GM21723 (cell line): ENCODE data around the gene CCDC170.
"Not testable (repeated sequence)": the region's sequence is repeated elsewhere in the genome, so short reads cannot be mapped to it uniquely, and the experiment has no call there.

Experiments
- ATAC-seq: cut with Tn5 transposase; IDR thresholded peaks from one replicate; pipeline ENCODE4 v1.9.1; 2021; ENCODE audit warnings: mild to moderate bottlenecking, moderate library complexity; ENCODE audit not compliant: unreplicated experiment

Gene CCDC170

GRCh38 chr6:151493804-151494234 is at the start of gene CCDC170:
Gene CCDC170, plus strand, starts transcription at chr6:151494017. Its CDS starts 112 bp downstream, at chr6:151494129.
- ATAC-seq: no peak

GRCh38 chr6:151445482-151445881 is 48.3 kb upstream of the CCDC170 start:
- no peak for ATAC-seq

- ATAC-seq: no peak
Measured at GRCh38 chr6:151447237-151447636, 46.6 kb upstream of the CCDC170 start.

GRCh38 chr6:151448623-151449022 is 45.2 kb upstream of the CCDC170 start:
- no peak for ATAC-seq

- not testable (repeated sequence) for ATAC-seq
Measured at GRCh38 chr6:151450928-151451327, 42.9 kb upstream of the CCDC170 start.

- ATAC-seq: no peak
Measured at GRCh38 chr6:151451417-151451949, 42.3 kb upstream of the CCDC170 start.

GRCh38 chr6:151451950-151452749 is 41.7 kb upstream of the CCDC170 start, which contains the start of gene RMND1:
Gene RMND1, minus strand, starts transcription at chr6:151452126. Its CDS starts 6,315 bp downstream, at chr6:151445811.
- peak; percentile 98 for ATAC-seq

- ATAC-seq: no peak
Measured at GRCh38 chr6:151452750-151453427, 40.9 kb upstream of the CCDC170 start.

- ATAC-seq: not testable (repeated sequence)
Measured at GRCh38 chr6:151455751-151456398, 37.9 kb upstream of the CCDC170 start.

- ATAC-seq: no peak
Measured at GRCh38 chr6:151461673-151462072, 32.1 kb upstream of the CCDC170 start.

GRCh38 chr6:151464702-151465101 is 29.1 kb upstream of the CCDC170 start:
- ATAC-seq: no peak

- ATAC-seq: peak; percentile 60
Measured at GRCh38 chr6:151475653-151476523, 17.9 kb upstream of the CCDC170 start.

GRCh38 chr6:151477726-151478125 is 16.1 kb upstream of the CCDC170 start:
- no peak for ATAC-seq

GRCh38 chr6:151478670-151479069 is 15.1 kb upstream of the CCDC170 start:
- no peak for ATAC-seq

GRCh38 chr6:151481786-151482185 is 12.0 kb upstream of the CCDC170 start:
- no peak for ATAC-seq

- ATAC-seq: peak; percentile 66
Measured at GRCh38 chr6:151482290-151482689, 11.5 kb upstream of the CCDC170 start.

- ATAC-seq: no peak
Measured at GRCh38 chr6:151483994-151484393, 9.8 kb upstream of the CCDC170 start.

- no peak for ATAC-seq
Measured at GRCh38 chr6:151488226-151488625, 5.6 kb upstream of the CCDC170 start.

GRCh38 chr6:151490996-151491395 is 2.8 kb upstream of the CCDC170 start:
- ATAC-seq: no peak

GRCh38 chr6:151493161-151493803 is 535 bp upstream of the CCDC170 start:
- ATAC-seq: no peak
